Activated T-helper 1 cell treated with anti-CD3 and anti-CD28 coated beads, Interleukin-12 subunit alpha, Interleukin-12 subunit beta, Interleukin-2, Interleukin-4 antibody, amounts not matched to agents 30 ng/mL and 10 ng/mL and 1 ng/mL, durations not matched to agents 14 hours and 24 hours and 36 hours (primary cell): Measurements from ENCODE around the gene RRM1. TPM values are rescaled to one million over a fixed set of nuclear protein-coding genes. Genes with fewer than 3 reads are reported as not detected.

ENCODE experiments used
- DNase-seq: peaks from one replicate; pipeline ENCODE4 v3.0.0; 2021; ENCODE audit warnings: low spot score
- H3K27ac Mint-ChIP-seq: one replicate; pipeline ENCODE4 v1.8.0; 2021; ENCODE audit warnings: mild to moderate bottlenecking, mixed read lengths
- H3K27me3 Mint-ChIP-seq: one replicate; pipeline ENCODE4 v1.8.0; 2022; ENCODE audit warnings: mild to moderate bottlenecking, moderate library complexity, mixed read lengths; ENCODE audit not compliant: insufficient read depth
- H3K36me3 Mint-ChIP-seq: one replicate; pipeline ENCODE4 v1.8.0; 2021; ENCODE audit warnings: low read depth, mixed read lengths
- H3K4me1 Mint-ChIP-seq: one replicate; pipeline ENCODE4 v1.8.0; 2021; ENCODE audit warnings: low read depth, mixed read lengths
- H3K4me3 Mint-ChIP-seq: one replicate; pipeline ENCODE4 v1.8.0; 2021; ENCODE audit warnings: mild to moderate bottlenecking, moderate library complexity, mixed read lengths
- H3K9me3 Mint-ChIP-seq: one replicate; pipeline ENCODE4 v1.8.0; 2021; ENCODE audit warnings: mixed read lengths
- intact Hi-C: fragments of 100-400 bp; cut with micrococcal nuclease; formaldehyde crosslinking; loops from one replicate; pipeline ENCODE4 v1.15.1; 2024
- total RNA-seq: library from RNA; stranded (reverse); gene quantifications from 2 replicates; pipeline ENCODE4 v1.2.3, GENCODE V29; 2022

RRM1 gene
- total RNA-seq, 1 donor from 2014 or later, result 173 TPM

DNA sequence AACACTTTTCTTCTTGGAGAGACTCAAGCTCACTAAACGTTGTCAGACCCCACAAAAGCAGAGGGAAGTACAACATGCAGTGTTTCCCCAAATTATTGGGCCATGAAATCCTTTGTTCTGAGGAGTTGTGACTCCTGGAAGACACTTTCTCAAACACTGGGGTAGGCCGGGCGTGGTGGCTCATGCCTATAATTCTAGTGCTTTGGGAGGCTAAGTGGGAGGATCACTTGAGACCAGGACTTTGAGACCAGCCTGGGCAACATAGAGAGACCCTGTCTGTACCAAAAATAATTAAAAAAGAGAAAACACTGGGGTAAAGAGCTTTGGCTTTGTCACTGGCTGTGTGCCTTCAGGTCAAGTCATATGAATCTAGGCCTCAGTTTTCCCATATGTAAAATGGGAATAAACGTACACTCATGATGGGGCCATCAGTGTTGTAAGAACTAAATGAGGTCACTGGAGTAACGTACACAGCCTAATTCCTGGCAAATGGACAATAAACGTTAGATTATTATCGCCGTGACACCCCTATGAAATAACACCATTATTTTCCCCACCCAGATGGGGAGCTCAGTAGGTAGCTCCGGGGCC, 92.0 kb downstream of the RRM1 start:
- peak overlapping the region; percentile 84 for H3K4me3 Mint-ChIP-seq
- H3K27me3 Mint-ChIP-seq, result peaks cover 9% of the 10 kb centered on the region
- no peaks in the 10 kb centered on the region for H3K36me3 Mint-ChIP-seq
- H3K9me3 Mint-ChIP-seq, result no peaks in the 10 kb centered on the region
- no peak for DNase-seq
- intact Hi-C loops, result loop anchor here (1.0 to 5.0 kb wide), 5 partner anchors 206 to 451 kb away; partner anchors contain the start of genes OR51D1, TRIM21 and TRIM68
- no peak overlapping the region for H3K27ac Mint-ChIP-seq
- peaks cover 13% of the 10 kb centered on the region for H3K4me1 Mint-ChIP-seq

DNA sequence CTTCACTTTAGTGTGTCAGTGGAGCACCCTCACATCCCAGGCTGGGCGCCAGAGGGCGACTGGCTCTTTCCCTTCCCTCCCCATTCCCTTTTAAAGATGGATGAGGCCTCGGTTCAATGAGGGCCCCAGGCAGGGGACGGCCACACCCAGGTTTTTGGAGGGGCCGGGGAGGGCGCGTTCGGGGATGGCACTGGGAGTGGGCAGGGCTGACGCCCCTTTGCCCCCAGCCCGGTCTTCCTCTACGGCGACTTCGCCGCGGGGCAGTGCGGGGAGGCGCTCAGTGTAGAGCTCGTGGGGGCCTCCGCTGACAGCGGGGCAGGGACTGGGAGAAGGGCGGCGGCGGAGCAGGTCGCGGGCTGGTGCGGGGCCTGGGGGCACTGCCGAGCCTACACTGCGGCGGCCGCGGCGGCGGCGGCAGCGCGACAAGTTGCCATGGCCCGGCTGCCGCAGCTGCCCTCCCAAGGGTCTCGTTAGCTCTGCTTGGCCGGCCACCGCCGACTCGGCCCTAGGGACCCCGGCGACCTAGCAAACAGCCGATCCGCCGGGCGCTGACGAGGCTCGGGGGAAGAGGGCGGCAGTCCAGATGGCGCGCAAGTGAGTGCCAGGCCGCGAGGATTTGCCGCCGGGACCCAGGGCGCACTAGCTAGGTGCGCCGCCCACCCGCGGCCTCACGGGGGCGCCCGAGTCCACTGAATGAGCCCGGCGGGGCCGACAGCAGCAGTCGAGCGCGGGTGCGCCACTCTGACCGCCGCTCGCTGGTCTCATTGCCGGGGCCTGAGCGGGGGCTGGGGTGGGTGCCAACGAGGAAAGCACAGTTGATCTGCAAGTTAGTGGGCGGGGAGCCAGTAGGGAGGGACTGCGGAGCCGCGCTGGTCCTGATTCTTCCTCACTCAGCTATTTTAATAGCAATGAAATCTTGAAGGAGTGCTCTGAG, 92.7 kb downstream of the RRM1 start:
- H3K4me3 Mint-ChIP-seq, result peak overlapping the region; percentile 84
- H3K27ac Mint-ChIP-seq, result no peak overlapping the region
- DNase-seq, result peak; percentile 80
- intact Hi-C loops, result loop anchor here (1.0 to 5.0 kb wide), 5 partner anchors 205 to 450 kb away; partner anchors contain the start of genes OR51D1, TRIM21 and TRIM68
- no peaks in the 10 kb centered on the region for H3K36me3 Mint-ChIP-seq
- H3K4me1 Mint-ChIP-seq, result peaks cover 13% of the 10 kb centered on the region
- H3K9me3 Mint-ChIP-seq, result no peaks in the 10 kb centered on the region
- peaks cover 9% of the 10 kb centered on the region for H3K27me3 Mint-ChIP-seq

Other genes with a start within 250 kb of the RRM1 start
- 61.7 and 68.0 TPM in 2 replicates for gene STIM1, start 239.1 kb upstream of the RRM1 start, total RNA-seq